GM12873 (cell line): ENCODE measurements around the gene PFN3.

ENCODE experiments used
- TF ChIP-seq, protein P1 (sequence below): IDR thresholded peaks from 2 replicates; pipeline ENCODE4 v1.5.1; 2012; ENCODE audit warnings: low read depth, mild to moderate bottlenecking, moderate library complexity, low read length, control low read depth; ENCODE audit not compliant: insufficient read depth; ENCODE audit errors: missing control alignments

PFN3 gene

DNA sequence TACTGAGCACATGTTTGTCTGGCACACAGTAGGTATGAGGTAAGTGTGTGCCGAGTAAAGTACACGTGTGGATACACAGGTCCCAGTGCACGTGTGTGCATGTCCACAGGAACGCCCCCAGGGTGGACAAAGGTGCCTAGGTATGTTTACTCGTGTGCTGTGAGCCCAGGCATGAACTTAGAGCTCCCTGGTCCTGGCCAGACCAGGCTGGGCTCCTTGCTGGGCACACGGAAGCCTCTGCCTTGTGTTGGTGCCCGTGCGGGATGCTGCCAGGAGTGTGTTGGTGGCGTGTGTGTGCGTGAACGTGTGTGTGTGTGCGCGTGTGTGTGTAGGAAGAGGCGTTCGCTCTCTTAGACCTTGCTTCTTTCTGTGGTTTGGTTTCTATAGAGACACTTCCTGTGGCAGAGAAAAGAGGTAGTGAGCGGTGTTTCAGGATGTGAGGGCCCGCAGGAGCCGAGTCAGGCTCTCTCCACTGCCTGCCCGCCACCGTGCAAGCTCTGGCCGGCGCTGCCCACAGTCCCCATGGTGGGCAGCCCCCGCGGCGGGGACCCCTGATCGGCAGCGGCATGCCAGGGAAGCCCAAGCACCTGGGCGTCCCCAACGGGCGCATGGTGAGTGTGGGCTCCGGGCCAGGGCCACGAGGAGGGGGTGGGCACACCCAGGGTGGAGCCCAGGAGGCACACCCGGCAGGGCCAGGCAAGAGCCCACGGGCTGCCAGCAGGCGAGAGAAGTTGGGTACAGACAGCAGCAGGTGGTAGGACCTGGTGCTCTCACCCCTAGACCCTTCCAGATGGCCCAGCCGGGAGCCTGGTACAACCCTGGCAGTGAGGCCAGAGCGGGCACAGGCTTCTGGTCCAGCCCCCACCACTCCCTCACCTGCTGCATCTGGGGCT, 42.8 kb downstream of the PFN3 start, which contains the start of gene RGS14:
RGS14 (plus strand) TSS at position 466 of the 893 bp plus-strand sequence; CDS start at position 567, 101 bp downstream.
- TF ChIP-seq, protein P1, sequence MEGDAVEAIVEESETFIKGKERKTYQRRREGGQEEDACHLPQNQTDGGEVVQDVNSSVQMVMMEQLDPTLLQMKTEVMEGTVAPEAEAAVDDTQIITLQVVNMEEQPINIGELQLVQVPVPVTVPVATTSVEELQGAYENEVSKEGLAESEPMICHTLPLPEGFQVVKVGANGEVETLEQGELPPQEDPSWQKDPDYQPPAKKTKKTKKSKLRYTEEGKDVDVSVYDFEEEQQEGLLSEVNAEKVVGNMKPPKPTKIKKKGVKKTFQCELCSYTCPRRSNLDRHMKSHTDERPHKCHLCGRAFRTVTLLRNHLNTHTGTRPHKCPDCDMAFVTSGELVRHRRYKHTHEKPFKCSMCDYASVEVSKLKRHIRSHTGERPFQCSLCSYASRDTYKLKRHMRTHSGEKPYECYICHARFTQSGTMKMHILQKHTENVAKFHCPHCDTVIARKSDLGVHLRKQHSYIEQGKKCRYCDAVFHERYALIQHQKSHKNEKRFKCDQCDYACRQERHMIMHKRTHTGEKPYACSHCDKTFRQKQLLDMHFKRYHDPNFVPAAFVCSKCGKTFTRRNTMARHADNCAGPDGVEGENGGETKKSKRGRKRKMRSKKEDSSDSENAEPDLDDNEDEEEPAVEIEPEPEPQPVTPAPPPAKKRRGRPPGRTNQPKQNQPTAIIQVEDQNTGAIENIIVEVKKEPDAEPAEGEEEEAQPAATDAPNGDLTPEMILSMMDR, result no peak

DNA sequence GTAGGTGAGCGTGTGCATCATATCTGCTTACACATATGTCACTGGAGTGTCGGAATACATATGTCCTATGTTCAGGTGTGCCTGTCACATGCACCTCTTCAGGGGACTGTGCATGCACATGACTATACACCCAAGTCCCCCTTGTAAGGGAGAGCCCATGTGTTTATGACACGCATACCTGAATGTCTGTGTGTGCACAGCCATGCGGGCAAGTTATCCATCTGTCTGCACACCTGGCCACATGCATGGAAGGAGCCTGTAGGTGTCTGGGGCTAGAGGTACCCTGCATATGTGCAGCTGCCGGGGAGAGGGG, 43.4 kb downstream of the PFN3 start:
- TF ChIP-seq, protein P1, result no peak

DNA sequence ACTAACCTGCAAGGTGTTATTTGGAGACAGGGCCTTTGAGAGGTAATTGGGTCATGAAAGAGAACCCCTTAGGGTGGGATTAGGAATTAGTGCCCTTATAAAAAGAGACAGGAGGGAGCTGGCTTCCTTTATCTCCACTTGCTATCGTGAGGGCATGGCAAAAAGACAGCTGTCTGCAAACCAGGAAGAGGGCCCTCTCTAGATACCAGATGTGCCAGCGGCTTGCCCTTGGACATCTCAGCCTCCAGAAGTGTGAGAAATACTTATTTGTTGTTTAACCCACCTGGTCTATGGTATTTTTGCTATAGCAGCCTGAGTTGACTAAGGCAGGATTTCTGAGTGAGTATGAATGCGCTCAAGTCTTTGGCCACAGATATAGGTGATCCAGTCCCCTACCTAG, 43.7 kb downstream of the PFN3 start:
- TF ChIP-seq, protein P1, result no peak

DNA sequence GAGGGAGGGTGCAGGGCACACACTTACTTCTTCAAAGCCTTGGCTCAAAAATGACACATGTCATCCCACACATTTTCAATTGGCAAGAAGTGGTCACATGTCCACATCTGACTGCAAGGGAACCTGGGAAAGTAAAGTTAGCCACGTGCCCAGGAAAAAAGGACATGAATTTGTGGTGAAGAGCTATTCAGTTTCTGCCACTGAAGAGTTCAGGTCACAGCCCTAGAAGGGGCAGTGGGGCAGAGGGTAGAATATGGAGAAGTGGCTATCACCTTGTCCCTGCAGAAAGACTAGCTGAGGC, 44.6 kb downstream of the PFN3 start:
- TF ChIP-seq, protein P1, result no peak

DNA sequence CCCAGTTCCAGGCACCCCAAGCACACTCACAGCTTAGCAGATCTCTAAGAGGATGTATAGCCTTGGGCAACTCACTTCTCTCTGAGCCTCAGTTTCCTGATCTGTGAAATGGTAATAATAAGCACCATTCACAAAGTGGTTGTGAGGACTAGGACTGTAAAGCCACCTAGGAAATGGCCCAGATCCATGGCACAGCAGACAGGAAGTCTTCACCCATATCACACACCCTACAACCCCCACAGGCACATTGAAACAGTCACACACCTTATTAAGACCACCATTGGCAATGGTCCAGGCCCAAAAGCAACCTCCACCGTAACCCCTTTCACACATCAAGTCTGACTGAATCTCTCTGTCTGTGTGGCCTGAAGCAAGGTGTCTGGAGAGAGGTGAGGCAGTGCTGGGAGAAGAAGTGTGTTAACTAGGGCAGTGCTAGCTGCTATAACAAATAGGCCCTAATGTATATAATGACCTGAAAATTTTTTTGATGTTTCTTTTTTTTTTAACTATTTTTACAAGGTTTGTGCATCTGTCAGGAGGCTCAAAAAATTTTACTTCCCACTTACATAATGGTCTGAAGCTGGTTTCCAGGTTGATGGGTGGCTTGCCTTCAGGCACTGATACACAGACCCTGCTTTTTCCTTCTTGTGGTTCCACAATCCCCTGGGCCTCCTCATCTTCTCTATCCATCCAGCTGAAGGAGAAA, 45.1 kb downstream of the PFN3 start:
- TF ChIP-seq, protein P1, result no peak

DNA sequence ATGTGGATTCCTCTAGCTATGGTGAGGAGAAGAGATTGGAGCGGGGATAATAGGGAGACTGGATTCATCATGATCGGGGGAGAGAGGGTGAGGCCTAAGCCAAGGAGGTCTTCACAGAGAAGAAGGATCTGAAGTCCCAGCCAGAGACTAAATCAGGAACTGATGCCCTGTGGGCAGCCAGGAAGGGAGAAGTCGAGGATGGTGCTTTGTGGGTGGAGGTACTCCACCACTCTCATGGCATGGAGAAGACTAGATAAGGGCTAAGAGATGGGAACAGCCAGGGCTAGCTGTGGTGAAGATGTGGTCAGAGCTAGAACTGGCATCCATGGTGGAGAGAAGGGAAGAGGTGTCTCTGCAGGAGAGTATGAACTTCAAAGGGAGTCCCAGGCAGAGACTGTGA, 45.8 kb downstream of the PFN3 start:
- TF ChIP-seq, protein P1, result no peak

DNA sequence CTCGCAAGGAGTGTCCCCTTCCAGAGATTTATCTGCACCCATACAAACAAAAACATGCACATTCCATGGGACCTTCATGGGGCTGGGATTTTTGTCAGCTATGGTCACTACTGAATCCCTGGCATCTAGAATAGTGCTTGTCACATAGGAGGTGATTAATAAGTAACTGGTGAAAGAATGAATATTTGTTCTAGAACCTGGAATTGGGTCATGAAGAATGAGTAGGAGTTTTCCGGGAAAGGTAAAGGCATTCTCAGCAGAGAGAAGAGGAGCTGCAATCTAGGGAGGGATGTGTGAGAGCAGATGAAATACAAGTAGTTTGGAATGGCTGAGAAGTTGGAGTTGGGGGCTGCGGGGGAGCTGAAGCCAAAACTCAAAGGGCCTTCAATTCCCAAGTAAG, 46.2 kb downstream of the PFN3 start:
- TF ChIP-seq, protein P1, result no peak
